A549 treated with Mapracorat at 1 μM for 4 hours (cell line): ENCODE results near the gene DDX18. TPM values are rescaled to one million over a fixed set of nuclear protein-coding genes. Genes with fewer than 3 reads are reported as not detected.

Experiments
- total RNA-seq: library from RNA; stranded (reverse); fragments of 200-300 nt; extraction: Qiagen RNA extraction; gene quantifications from 5 replicates; pipeline ENCODE4 v1.2.3, GENCODE V29; 2022

Gene DDX18
- 64.2 to 72.1 TPM (median 68.9 TPM) in 5 replicates for total RNA-seq

GRCh38 chr2:117814417-117815264 lies at the start of gene DDX18:
Gene DDX18, plus strand, starts transcription at chr2:117814691. Its CDS starts 87 bp downstream, at chr2:117814778.

Other genes with a start within 250 kb of the DDX18 start
- gene CCDC93, start 199.4 kb downstream of the DDX18 start, total RNA-seq: 11.2 to 13.7 TPM (median 12.9 TPM) in 5 replicates